ENCODE measurements around the gene GMCL2.
"Not testable (repeated sequence)": the region's sequence is repeated elsewhere in the genome, so short reads cannot be mapped to it uniquely, and the experiment has no call there.

Gene GMCL2

GRCh38 chr5:178187014-178187413, at the start of gene GMCL2:
TSS of gene GMCL2 (minus strand) at chr5:178187371. CDS start at chr5:178187299, 72 bp downstream.
- no peak for DNase-seq (ENCODE audit: low read depth)

- DNase-seq (ENCODE audit: low read depth) = no peak
These were observed 49.5 kb upstream of the GMCL2 start for GRCh38 chr5:178236679-178237078.

GRCh38 chr5:178236126-178236525, 49.0 kb upstream of the GMCL2 start:
- no peak for DNase-seq (ENCODE audit: low read depth)

GRCh38 chr5:178235588-178235974, 48.4 kb upstream of the GMCL2 start:
- DNase-seq (ENCODE audit: low read depth) = no peak

GRCh38 chr5:178234750-178235587, 47.8 kb upstream of the GMCL2 start:
- DNase-seq (ENCODE audit: low read depth) = peak; percentile 55

- DNase-seq (ENCODE audit: low read depth) = no peak
These were observed 47.1 kb upstream of the GMCL2 start for GRCh38 chr5:178234121-178234749.

- DNase-seq (ENCODE audit: low read depth) = no peak
These were observed 45.8 kb upstream of the GMCL2 start for GRCh38 chr5:178232920-178233429.

- peak; percentile 58 for DNase-seq (ENCODE audit: low read depth)
These were observed 45.2 kb upstream of the GMCL2 start, which contains the start of gene PHYKPL for GRCh38 chr5:178232124-178232919. TSS of gene PHYKPL (minus strand) at chr5:178232802. CDS start at chr5:178232550, 252 bp downstream.

GRCh38 chr5:178231539-178232123, 44.5 kb upstream of the GMCL2 start:
- no peak for DNase-seq (ENCODE audit: low read depth)

- DNase-seq (ENCODE audit: low read depth) = no peak
These were observed 43.8 kb upstream of the GMCL2 start for GRCh38 chr5:178230879-178231538.

- DNase-seq (ENCODE audit: low read depth) = no peak
These were observed 42.7 kb upstream of the GMCL2 start for GRCh38 chr5:178229861-178230260.

- DNase-seq (ENCODE audit: low read depth) = not testable (repeated sequence)
These were observed 41.9 kb upstream of the GMCL2 start for GRCh38 chr5:178229111-178229510.

- no peak for DNase-seq (ENCODE audit: low read depth)
These were observed 41.4 kb upstream of the GMCL2 start for GRCh38 chr5:178228609-178229008.

GRCh38 chr5:178227929-178228328, 40.8 kb upstream of the GMCL2 start:
- no peak for DNase-seq (ENCODE audit: low read depth)

- no peak for DNase-seq (ENCODE audit: low read depth)
These were observed 40.0 kb upstream of the GMCL2 start for GRCh38 chr5:178227138-178227659.

- no peak for DNase-seq (ENCODE audit: low read depth)
These were observed 38.0 kb upstream of the GMCL2 start for GRCh38 chr5:178225174-178225573.

GRCh38 chr5:178224403-178224802, 37.2 kb upstream of the GMCL2 start:
- DNase-seq (ENCODE audit: low read depth) = no peak

- no peak for DNase-seq (ENCODE audit: low read depth)
These were observed 36.7 kb upstream of the GMCL2 start for GRCh38 chr5:178223828-178224335.

GRCh38 chr5:178223196-178223773, 36.1 kb upstream of the GMCL2 start:
- no peak for DNase-seq (ENCODE audit: low read depth)

- DNase-seq (ENCODE audit: low read depth) = no peak
These were observed 35.1 kb upstream of the GMCL2 start for GRCh38 chr5:178222292-178222691.

GRCh38 chr5:178221853-178222252, 34.7 kb upstream of the GMCL2 start:
- no peak for DNase-seq (ENCODE audit: low read depth)
